ENCODE measurements around the gene GAB3. TPM values are rescaled to one million over a fixed set of nuclear protein-coding genes. Genes with fewer than 3 reads are reported as not detected.
"Not testable (repeated sequence)": the region's sequence is repeated elsewhere in the genome, so short reads cannot be mapped to it uniquely, and the experiment has no call there.

The GAB3 gene
- total and polyA plus RNA-seq, 4 donors: 0.66 to 10.4 (median 1.6) TPM

- Histone ChIP-seq H3K9me3 (ENCODE audit: control insufficient read depth in 4 of 4, low read length in 3 of 4) (no peaks in the 10 kb centered on the region), H3K27ac (ENCODE audit: low read depth in 1 of 2, low read length in 2 of 2) (no peak overlapping the region), H3K4me1 (ENCODE audit: control insufficient read depth in 4 of 4, insufficient read depth in 4 of 4, low read length in 3 of 4) (no peaks in the 10 kb centered on the region), H3K36me3 (ENCODE audit: control insufficient read depth in 4 of 4, insufficient read depth in 3 of 4, low read depth in 1 of 4, low read length in 3 of 4) (no peaks in the 10 kb centered on the region), H3K4me3 (ENCODE audit: low read depth in 1 of 3, low read length in 3 of 3) (no peak overlapping the region), H3K9ac (ENCODE audit: low read depth in 1 of 2, low read length in 2 of 2) (no peak overlapping the region), H3K27me3 (ENCODE audit: control insufficient read depth in 4 of 4, insufficient read depth in 4 of 4, low read length in 3 of 4) (no peaks in the 10 kb centered on the region)
- WGBS: 90% methylated on average over 15 of the region's 15 CpGs
- TF ChIP-seq SP1 (IDR thresholded peaks at IDR 0.05) (no peak), ATF3 (IDR thresholded peaks at IDR 0.05) (no peak)
- DNase-seq (ENCODE audit: low spot score): no peak
These were observed 96.0 kb downstream of the GAB3 start for GRCh38 chrX:154654925-154655324.

- H3K9me3 ChIP-seq (ENCODE audit: control insufficient read depth in 4 of 4, low read length in 3 of 4): no peaks in the 10 kb centered on the region
- H3K4me3 ChIP-seq (ENCODE audit: low read depth in 1 of 3, low read length in 3 of 3): no peak overlapping the region
- H3K36me3 ChIP-seq (ENCODE audit: control insufficient read depth in 4 of 4, insufficient read depth in 3 of 4, low read depth in 1 of 4, low read length in 3 of 4): no peaks in the 10 kb centered on the region
- no peak for DNase-seq (ENCODE audit: low spot score)
- no peaks in the 10 kb centered on the region for H3K27me3 ChIP-seq (ENCODE audit: control insufficient read depth in 4 of 4, insufficient read depth in 4 of 4, low read length in 3 of 4)
- H3K4me1 ChIP-seq (ENCODE audit: control insufficient read depth in 4 of 4, insufficient read depth in 4 of 4, low read length in 3 of 4): peaks cover 0 to 3% (median 0%) of the 10 kb centered on the region in 4 donors
- no peak for TF ChIP-seq ZBTB33 (IDR thresholded peaks at IDR 0.05)
- no peak for TF ChIP-seq HNF4A (conservative IDR thresholded peaks at IDR 0.05)
- no peak for TF ChIP-seq JUND (IDR thresholded peaks at IDR 0.05)
- no peak for TF ChIP-seq TAF1 (conservative IDR thresholded peaks at IDR 0.05)
- no peak for TF ChIP-seq HNF4G (IDR thresholded peaks at IDR 0.05)
- no peak for TF ChIP-seq RXRA (IDR thresholded peaks at IDR 0.05)
- TF ChIP-seq RAD21 (IDR thresholded peaks at IDR 0.05): no peak
- no peak for TF ChIP-seq SP1 (IDR thresholded peaks at IDR 0.05)
- no peak for TF ChIP-seq ATF3 (IDR thresholded peaks at IDR 0.05)
- TF ChIP-seq NR2F2 (IDR thresholded peaks at IDR 0.05): no peak
- TF ChIP-seq MAX (IDR thresholded peaks at IDR 0.05): no peak
- TF ChIP-seq YY1 (IDR thresholded peaks at IDR 0.05): no peak
- no peak for TF ChIP-seq FOXA1 (IDR thresholded peaks at IDR 0.05)
- TF ChIP-seq EGR1 (IDR thresholded peaks at IDR 0.05; ENCODE audit: low read depth in 2 of 2): no peak
- no peak for TF ChIP-seq FOXA2 (IDR thresholded peaks at IDR 0.05)
- TF ChIP-seq REST (IDR thresholded peaks at IDR 0.05): no peak
- no peak for TF ChIP-seq CTCF (IDR thresholded peaks at IDR 0.05; ENCODE audit: low read depth, low read length, missing input control)
- TF ChIP-seq GABPA (IDR thresholded peaks at IDR 0.05 in 1 of 2, conservative IDR thresholded peaks at IDR 0.05 in 1 of 2): no peak
- no peak overlapping the region for H3K9ac ChIP-seq (ENCODE audit: low read depth in 1 of 2, low read length in 2 of 2)
- 86% methylated on average over 10 of the region's 10 CpGs for WGBS
- no peak overlapping the region for H3K27ac ChIP-seq (ENCODE audit: low read depth in 1 of 2, low read length in 2 of 2)
These were observed 96.5 kb downstream of the GAB3 start for GRCh38 chrX:154654372-154654771.

GRCh38 chrX:154653413-154653812, 97.5 kb downstream of the GAB3 start, which contains the start of gene CTAG2:
Gene CTAG2, minus strand, starts transcription at chrX:154653579. Its CDS starts 64 bp downstream, at chrX:154653515.
- WGBS: no CpG with 5 or more reads among the region's 27 CpGs
- not testable (repeated sequence) for H3K36me3 ChIP-seq (ENCODE audit: control insufficient read depth in 4 of 4, insufficient read depth in 3 of 4, low read depth in 1 of 4, low read length in 3 of 4); H3K4me1 ChIP-seq (ENCODE audit: control insufficient read depth in 4 of 4, insufficient read depth in 4 of 4, low read length in 3 of 4); H3K27me3 ChIP-seq (ENCODE audit: control insufficient read depth in 4 of 4, insufficient read depth in 4 of 4, low read length in 3 of 4); H3K9ac ChIP-seq (ENCODE audit: low read depth in 1 of 2, low read length in 2 of 2); H3K4me3 ChIP-seq (ENCODE audit: low read depth in 1 of 3, low read length in 3 of 3); H3K9me3 ChIP-seq (ENCODE audit: control insufficient read depth in 4 of 4, low read length in 3 of 4); H3K27ac ChIP-seq (ENCODE audit: low read depth in 1 of 2, low read length in 2 of 2); DNase-seq (ENCODE audit: low spot score)
